GM13977 (cell line): ENCODE data around the gene RIMBP2.

Experiments
- DNase-seq: peaks from one replicate; pipeline ENCODE4 v3.0.0; 2012; ENCODE audit warnings: low spot score
- CTCF ChIP-seq: IDR thresholded peaks from 2 replicates; pipeline ENCODE4 v1.5.1; 2012; ENCODE audit warnings: mild to moderate bottlenecking, control low read depth; ENCODE audit not compliant: insufficient read depth; ENCODE audit errors: extremely low read depth, missing control alignments
- in situ Hi-C: fragments of 300-500 bp; cut with MboI; formaldehyde crosslinking; loops from one replicate; pipeline ENCODE4 v1.12.0; 2022; ENCODE audit warnings: low sequenced_read_pairs, low pct_unique_long_range_greater_than_20kb, mixed read lengths, inconsistent platforms; ENCODE audit not compliant: unreplicated experiment

The RIMBP2 gene

GRCh38 chr12:130603396-130603965, 112.6 kb downstream of the RIMBP2 start:
- in situ Hi-C loops: no loop called here
- DNase-seq: no peak

GRCh38 chr12:130602251-130602650, 113.8 kb downstream of the RIMBP2 start:
- no peak for TF ChIP-seq CTCF
- in situ Hi-C loops: no loop called here
- DNase-seq: no peak

More at GRCh38 chr12:130603396-130603965, 112.6 kb downstream of the RIMBP2 start:
- no peak for TF ChIP-seq CTCF

- in situ Hi-C loops: no loop called here
Observed at GRCh38 chr12:130601327-130601726, 114.8 kb downstream of the RIMBP2 start.

GRCh38 chr12:130596241-130596640, 119.9 kb downstream of the RIMBP2 start:
- TF ChIP-seq CTCF: no peak
- no peak for DNase-seq
- in situ Hi-C loops: no loop called here

More at GRCh38 chr12:130601327-130601726, 114.8 kb downstream of the RIMBP2 start:
- DNase-seq: no peak
- no peak for TF ChIP-seq CTCF

- in situ Hi-C loops: no loop called here
- no peak for DNase-seq
Observed at GRCh38 chr12:130595566-130595965, 120.5 kb downstream of the RIMBP2 start.

GRCh38 chr12:130593056-130593455, 123.0 kb downstream of the RIMBP2 start:
- in situ Hi-C loops: no loop called here
- no peak for DNase-seq
- no peak for TF ChIP-seq CTCF

More at GRCh38 chr12:130595566-130595965, 120.5 kb downstream of the RIMBP2 start:
- no peak for TF ChIP-seq CTCF
